ENCODE data around the gene DOCK11. TPM values are rescaled to one million over a fixed set of nuclear protein-coding genes. Genes with fewer than 3 reads are reported as not detected.

The DOCK11 gene
- total RNA-seq, 2 donors from 2014 or later: 3.1 to 3.4 TPM

DNA sequence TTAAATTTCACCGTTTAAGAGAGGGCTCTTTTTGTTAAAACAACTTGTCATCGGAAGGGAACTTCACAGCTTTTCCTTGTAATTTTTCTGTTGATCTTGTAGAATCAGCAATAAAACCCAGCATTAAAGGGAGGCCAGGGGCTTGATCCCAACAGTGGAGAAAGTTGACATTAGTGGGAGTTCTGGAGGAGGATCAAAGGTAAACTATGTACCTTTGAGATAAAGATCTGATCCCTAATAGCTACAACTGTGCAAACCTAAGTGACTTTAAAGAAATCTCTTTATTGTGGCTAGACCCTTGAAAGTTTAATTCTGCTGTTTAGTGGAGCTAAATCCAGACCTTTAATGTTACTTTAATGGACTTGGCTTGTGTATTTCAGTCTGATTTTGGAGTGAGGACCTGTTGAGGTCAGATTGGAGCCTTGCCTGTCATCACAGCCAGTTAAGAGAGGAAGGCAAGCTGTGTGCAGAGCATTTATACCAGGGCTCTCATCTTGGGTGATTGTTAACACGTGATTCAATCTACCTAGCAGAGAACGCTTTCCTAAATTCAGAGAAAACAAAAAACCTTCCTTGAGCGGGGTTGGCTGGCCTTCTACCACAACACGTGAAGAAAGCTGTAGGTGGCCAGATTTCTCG is 1.7 kb downstream of the DOCK11 start:
- WGBS, 2 experiments (ENCODE audit: insufficient coverage in 1 of 2, insufficient read length in 1 of 2): 20 to 41% methylated on average over 1 to 7 of the region's 7 CpGs
- TF ChIP-seq, protein P1, sequence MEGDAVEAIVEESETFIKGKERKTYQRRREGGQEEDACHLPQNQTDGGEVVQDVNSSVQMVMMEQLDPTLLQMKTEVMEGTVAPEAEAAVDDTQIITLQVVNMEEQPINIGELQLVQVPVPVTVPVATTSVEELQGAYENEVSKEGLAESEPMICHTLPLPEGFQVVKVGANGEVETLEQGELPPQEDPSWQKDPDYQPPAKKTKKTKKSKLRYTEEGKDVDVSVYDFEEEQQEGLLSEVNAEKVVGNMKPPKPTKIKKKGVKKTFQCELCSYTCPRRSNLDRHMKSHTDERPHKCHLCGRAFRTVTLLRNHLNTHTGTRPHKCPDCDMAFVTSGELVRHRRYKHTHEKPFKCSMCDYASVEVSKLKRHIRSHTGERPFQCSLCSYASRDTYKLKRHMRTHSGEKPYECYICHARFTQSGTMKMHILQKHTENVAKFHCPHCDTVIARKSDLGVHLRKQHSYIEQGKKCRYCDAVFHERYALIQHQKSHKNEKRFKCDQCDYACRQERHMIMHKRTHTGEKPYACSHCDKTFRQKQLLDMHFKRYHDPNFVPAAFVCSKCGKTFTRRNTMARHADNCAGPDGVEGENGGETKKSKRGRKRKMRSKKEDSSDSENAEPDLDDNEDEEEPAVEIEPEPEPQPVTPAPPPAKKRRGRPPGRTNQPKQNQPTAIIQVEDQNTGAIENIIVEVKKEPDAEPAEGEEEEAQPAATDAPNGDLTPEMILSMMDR (conservative IDR thresholded peaks at IDR 0.05): no peak
- Mint-ChIP-seq H3K9me3 (peaks cover 45% of the 10 kb centered on the region), H3K4me1 (peaks cover 9% of the 10 kb centered on the region), H3K27ac (no peak overlapping the region), H3K36me3 (ENCODE audit: low read depth) (no peaks in the 10 kb centered on the region), H3K27me3 (ENCODE audit: insufficient read depth) (peaks cover 34% of the 10 kb centered on the region), H3K4me3 (peak overlapping the region; percentile 59)
- Histone ChIP-seq H3K27me3 (ENCODE audit: control insufficient read depth, insufficient read depth, low read length, poor library complexity, severe bottlenecking) (peaks cover 17% of the 10 kb centered on the region), H3K4me3 (ENCODE audit: low read length) (peak overlapping the region; percentile 74), H3K27ac (ENCODE audit: low read depth, low read length) (no peak overlapping the region), H3K9ac (ENCODE audit: extremely low read depth, low read length, poor library complexity, severe bottlenecking) (peak overlapping the region; percentile 34), H3K36me3 (ENCODE audit: control insufficient read depth, insufficient read depth, low read length) (no peaks in the 10 kb centered on the region), H3K4me1 (ENCODE audit: control insufficient read depth, insufficient read depth, low read length) (no peaks in the 10 kb centered on the region), H3K9me3 (ENCODE audit: control insufficient read depth, low read length) (no peaks in the 10 kb centered on the region)
- DNase-seq: no peak

DNA sequence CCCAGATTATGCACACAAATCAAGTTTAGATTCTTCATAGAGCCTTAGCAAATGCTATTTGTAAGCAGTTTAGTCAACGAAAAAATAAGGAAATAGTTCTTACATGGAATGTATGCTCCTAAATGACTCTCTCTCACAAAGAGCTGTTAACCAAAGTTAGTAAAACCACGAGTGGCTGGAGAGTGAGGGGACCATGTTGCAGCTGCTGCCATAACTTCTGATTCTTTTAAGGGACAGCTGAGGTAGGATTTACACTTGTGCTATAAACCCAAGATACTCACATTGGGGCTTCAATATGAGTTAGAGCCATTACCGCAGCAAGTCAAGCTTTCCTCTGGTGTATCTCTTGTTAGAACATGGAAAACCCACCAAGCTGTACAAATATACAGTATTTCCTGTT is 2.7 kb downstream of the DOCK11 start:
- no peak overlapping the region for H3K9ac ChIP-seq (ENCODE audit: extremely low read depth, low read length, poor library complexity, severe bottlenecking)
- no peaks in the 10 kb centered on the region for H3K9me3 ChIP-seq (ENCODE audit: control insufficient read depth, low read length)
- TF ChIP-seq, protein P1 (conservative IDR thresholded peaks at IDR 0.05): no peak
- no peaks in the 10 kb centered on the region for H3K36me3 ChIP-seq (ENCODE audit: control insufficient read depth, insufficient read depth, low read length)
- Mint-ChIP-seq H3K9me3 (peaks cover 45% of the 10 kb centered on the region), H3K4me1 (peaks cover 9% of the 10 kb centered on the region), H3K4me3 (no peak overlapping the region), H3K27ac (no peak overlapping the region), H3K27me3 (ENCODE audit: insufficient read depth) (peaks cover 32% of the 10 kb centered on the region), H3K36me3 (ENCODE audit: low read depth) (no peaks in the 10 kb centered on the region)
- 78% methylated on average over 2 of the region's 3 CpGs; no CpG with 5 or more reads in 1 of the 2 experiments for WGBS, 2 experiments (ENCODE audit: insufficient coverage in 1 of 2, insufficient read length in 1 of 2)
- DNase-seq: no peak
- H3K27me3 ChIP-seq (ENCODE audit: control insufficient read depth, insufficient read depth, low read length, poor library complexity, severe bottlenecking): peaks cover 17% of the 10 kb centered on the region
- no peak overlapping the region for H3K27ac ChIP-seq (ENCODE audit: low read depth, low read length)
- H3K4me3 ChIP-seq (ENCODE audit: low read length): no peak overlapping the region
- H3K4me1 ChIP-seq (ENCODE audit: control insufficient read depth, insufficient read depth, low read length): no peaks in the 10 kb centered on the region

DNA sequence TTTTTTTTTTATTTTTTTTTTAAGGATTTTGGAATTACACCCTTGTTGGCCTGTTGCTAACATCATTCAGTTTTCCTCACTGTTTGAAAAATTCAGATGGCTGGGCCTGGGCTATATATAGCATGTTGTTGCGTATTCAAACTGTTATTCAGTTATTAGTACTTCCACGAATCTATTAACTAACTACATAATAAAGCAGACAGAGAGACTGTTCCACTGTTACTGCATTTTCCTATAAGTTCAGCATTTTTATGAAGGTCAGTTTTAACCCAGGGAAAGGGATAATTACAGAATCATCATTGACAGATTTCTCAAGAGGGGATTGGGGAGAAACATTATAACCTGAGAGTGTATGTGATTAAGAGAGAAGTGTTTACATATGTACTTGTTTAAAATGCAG is 3.1 kb downstream of the DOCK11 start:
- Histone ChIP-seq H3K27me3 (ENCODE audit: control insufficient read depth, insufficient read depth, low read length, poor library complexity, severe bottlenecking) (peaks cover 17% of the 10 kb centered on the region), H3K9me3 (ENCODE audit: control insufficient read depth, low read length) (no peaks in the 10 kb centered on the region), H3K4me3 (ENCODE audit: low read length) (peak overlapping the region; percentile 19), H3K36me3 (ENCODE audit: control insufficient read depth, insufficient read depth, low read length) (no peaks in the 10 kb centered on the region), H3K27ac (ENCODE audit: low read depth, low read length) (no peak overlapping the region), H3K4me1 (ENCODE audit: control insufficient read depth, insufficient read depth, low read length) (no peaks in the 10 kb centered on the region), H3K9ac (ENCODE audit: extremely low read depth, low read length, poor library complexity, severe bottlenecking) (peak overlapping the region; percentile 46)
- no CpG with 5 or more reads among the region's 2 CpGs for WGBS, 2 experiments (ENCODE audit: insufficient coverage in 1 of 2, insufficient read length in 1 of 2)
- peaks cover 9% of the 10 kb centered on the region for H3K4me1 Mint-ChIP-seq
- TF ChIP-seq, protein P1 (conservative IDR thresholded peaks at IDR 0.05): no peak
- H3K9me3 Mint-ChIP-seq: peaks cover 47% of the 10 kb centered on the region
- no peaks in the 10 kb centered on the region for H3K36me3 Mint-ChIP-seq (ENCODE audit: low read depth)
- H3K4me3 Mint-ChIP-seq: peak overlapping the region; percentile 49
- DNase-seq: no peak
- H3K27ac Mint-ChIP-seq: no peak overlapping the region
- peaks cover 29% of the 10 kb centered on the region for H3K27me3 Mint-ChIP-seq (ENCODE audit: insufficient read depth)
